Mucosa of gallbladder (tissue), 1 donor: ENCODE results near the gene ACOT11. TPM values are rescaled to one million over a fixed set of nuclear protein-coding genes. Genes with fewer than 3 reads are reported as not detected.
A peak's percentile ranks its signal among the peaks of the same experiment; 100 is the strongest.

Experiments used
- DNase-seq: peaks from one replicate; pipeline ENCODE4 v3.0.0-alpha.2; 2020; ENCODE audit warnings: low spot score
- total RNA-seq: library from RNA; stranded (reverse); gene quantifications from one replicate; pipeline ENCODE4 v1.2.1, GENCODE V29; 2021
- donor health status: DM: no; HTN: no; CAD: no.

ACOT11 gene
- total RNA-seq, 1 donor from 2014 or later: 38.1 TPM

- DNase-seq: peak; percentile 28
Observed at GRCh38 chr1:54645806-54646676, 98.0 kb downstream of the ACOT11 start.

- DNase-seq: peak; percentile 30
Observed at GRCh38 chr1:54649130-54649898, 101.3 kb downstream of the ACOT11 start.

DNA sequence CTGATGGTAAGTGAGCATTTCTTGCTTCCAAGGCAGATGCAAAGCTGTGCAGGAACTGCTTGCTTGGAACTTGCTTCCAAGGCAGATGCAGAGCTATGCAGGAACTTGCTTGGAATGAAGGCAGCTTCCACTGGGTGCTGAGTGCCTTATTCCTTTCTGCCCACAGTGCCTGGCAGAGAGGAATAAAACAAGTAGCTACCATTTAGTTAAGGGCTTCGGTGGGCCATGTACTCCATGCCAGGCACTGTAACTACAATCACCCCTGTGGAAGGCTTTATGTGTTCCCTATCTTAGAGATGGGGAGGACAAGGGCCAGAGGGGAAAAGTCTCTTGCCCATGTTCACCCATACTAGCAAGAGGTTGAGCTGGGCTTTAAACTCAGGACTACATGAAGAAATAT is 101.9 kb downstream of the ACOT11 start:
- no peak for DNase-seq

- DNase-seq: no peak
Observed at GRCh38 chr1:54650417-54650816, 102.4 kb downstream of the ACOT11 start.

GRCh38 chr1:54651608-54652007 is 103.6 kb downstream of the ACOT11 start:
- no peak for DNase-seq

GRCh38 chr1:54652168-54652567 is 104.1 kb downstream of the ACOT11 start:
- no peak for DNase-seq

- no peak for DNase-seq
Observed at GRCh38 chr1:54653036-54653435, 105.0 kb downstream of the ACOT11 start.

GRCh38 chr1:54658164-54658913 is 110.3 kb downstream of the ACOT11 start:
- no peak for DNase-seq

Other genes with a start within 250 kb of the ACOT11 start
- gene SSBP3, start 141.8 kb upstream of the ACOT11 start, total RNA-seq: 110 TPM
- not detected for gene FAM151A, start 75.3 kb downstream of the ACOT11 start, total RNA-seq
- 8.0 TPM for gene MROH7, start 93.6 kb downstream of the ACOT11 start, total RNA-seq
- 14.0 TPM for gene TTC4, start 167.6 kb downstream of the ACOT11 start, total RNA-seq
- 6.3 TPM for gene PARS2, start 216.3 kb downstream of the ACOT11 start, total RNA-seq